Mucosa of descending colon (tissue), 3 donors: ENCODE measurements around the gene PBX1. TPM values are rescaled to one million over a fixed set of nuclear protein-coding genes. Genes with fewer than 3 reads are reported as not detected.

Source experiments
- ATAC-seq: fragments of 200-7000 bp; cut with Tn5 transposase; one replicate; pipeline ENCODE4 v1.9.1; 2020; ENCODE audit warnings: mild to moderate bottlenecking, moderate library complexity
- DNase-seq, 3 donors: peaks; one replicate each; pipeline ENCODE4 v3.0.0-alpha.2; 2020
- H3K36me3 ChIP-seq: fragments of 200-600 bp; one replicate; pipeline ENCODE4 v1.8.0; 2021; ENCODE audit warnings: low read depth, mild to moderate bottlenecking
- H3K4me1 ChIP-seq: fragments of 200-600 bp; one replicate; pipeline ENCODE4 v1.8.0; 2021; ENCODE audit warnings: low read depth, mild to moderate bottlenecking
- H3K4me3 ChIP-seq: fragments of 200-600 bp; one replicate; pipeline ENCODE4 v1.8.0; 2021; ENCODE audit warnings: mild to moderate bottlenecking
- H3K9me3 ChIP-seq: fragments of 200-600 bp; one replicate; pipeline ENCODE4 v1.8.0; 2021; ENCODE audit warnings: mild to moderate bottlenecking
- intact Hi-C, 2 donors: fragments of 100-400 bp; cut with DNase I in 1 of 2; cut with micrococcal nuclease in 1 of 2; formaldehyde crosslinking; loops; one replicate each; pipeline versions ENCODE4 v1.11.0 to v1.11.1; 2022; cut with DNase I, micrococcal nuclease
- total RNA-seq, 3 donors: library from RNA; stranded (reverse); fragmentation: NEBNext Ultra II Directional in 2 of 3; extraction: Animal tissue kit (Norgen Biotek cat#: 25700) in 2 of 3; gene quantifications; one replicate each; pipeline versions ENCODE4 v1.2.1 to v1.2.4, GENCODE V29; 2021 to 2023
- TF ChIP-seq, protein P1 (sequence below): fragments of 200-600 bp; IDR thresholded peaks from one replicate; pipeline ENCODE4 v1.8.0; 2022; ENCODE audit warnings: antibody characterized with exemption, mild to moderate bottlenecking
- donor health status: DM: no; HTN: no; CAD: no; lungs with moderate emphysema.
- donor health status: DM: no; HTN: no; CAD: no.
- donor health status: DM: no; HTN: yes; CAD: no.

PBX1 gene
- total RNA-seq, 3 donors from 2014 or later, result 52.6 to 182 (median 82.8) TPM

DNA sequence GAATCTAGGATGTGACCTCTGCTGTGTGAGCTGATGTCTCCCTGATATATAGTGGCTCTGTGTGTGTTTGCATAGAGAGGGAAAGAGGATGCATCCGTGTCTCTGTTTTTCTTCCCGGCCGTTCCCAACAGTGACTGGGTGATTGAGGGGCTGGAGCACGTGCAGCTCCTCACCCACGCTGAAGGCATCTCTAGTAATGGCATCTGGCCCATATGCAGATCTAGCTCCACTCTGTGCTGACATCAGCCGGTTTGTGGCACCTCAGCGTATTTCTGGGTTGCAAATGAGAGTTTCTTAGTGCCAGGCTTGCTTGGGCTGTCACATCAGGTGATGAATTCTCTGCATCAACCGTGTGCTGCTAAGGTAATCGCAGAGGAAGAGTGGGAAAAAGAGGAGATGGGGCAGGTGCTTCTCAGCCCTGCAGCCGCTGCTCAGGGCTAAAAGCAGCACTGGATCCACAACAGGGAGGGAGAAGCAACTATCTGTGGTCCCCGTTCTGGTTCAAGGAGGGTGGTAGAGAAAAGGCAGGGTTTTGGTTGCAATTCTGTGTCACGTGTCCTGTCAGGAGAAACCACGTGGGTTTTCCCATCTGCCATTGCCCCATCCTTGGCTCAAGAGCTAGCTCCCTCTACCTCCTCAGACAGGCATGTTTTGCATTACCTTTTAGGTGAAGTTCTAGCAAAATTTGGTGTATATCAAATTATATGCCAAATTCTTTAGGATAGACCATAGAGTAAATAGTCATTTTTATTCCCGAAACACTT lies 282.9 kb downstream of the PBX1 start:
- H3K4me3 ChIP-seq, result no peak overlapping the region
- DNase-seq, result no peak
- no peak for ATAC-seq
- no peaks in the 10 kb centered on the region for H3K9me3 ChIP-seq
- H3K4me1 ChIP-seq, result no peaks in the 10 kb centered on the region
- TF ChIP-seq, protein P1, sequence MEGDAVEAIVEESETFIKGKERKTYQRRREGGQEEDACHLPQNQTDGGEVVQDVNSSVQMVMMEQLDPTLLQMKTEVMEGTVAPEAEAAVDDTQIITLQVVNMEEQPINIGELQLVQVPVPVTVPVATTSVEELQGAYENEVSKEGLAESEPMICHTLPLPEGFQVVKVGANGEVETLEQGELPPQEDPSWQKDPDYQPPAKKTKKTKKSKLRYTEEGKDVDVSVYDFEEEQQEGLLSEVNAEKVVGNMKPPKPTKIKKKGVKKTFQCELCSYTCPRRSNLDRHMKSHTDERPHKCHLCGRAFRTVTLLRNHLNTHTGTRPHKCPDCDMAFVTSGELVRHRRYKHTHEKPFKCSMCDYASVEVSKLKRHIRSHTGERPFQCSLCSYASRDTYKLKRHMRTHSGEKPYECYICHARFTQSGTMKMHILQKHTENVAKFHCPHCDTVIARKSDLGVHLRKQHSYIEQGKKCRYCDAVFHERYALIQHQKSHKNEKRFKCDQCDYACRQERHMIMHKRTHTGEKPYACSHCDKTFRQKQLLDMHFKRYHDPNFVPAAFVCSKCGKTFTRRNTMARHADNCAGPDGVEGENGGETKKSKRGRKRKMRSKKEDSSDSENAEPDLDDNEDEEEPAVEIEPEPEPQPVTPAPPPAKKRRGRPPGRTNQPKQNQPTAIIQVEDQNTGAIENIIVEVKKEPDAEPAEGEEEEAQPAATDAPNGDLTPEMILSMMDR, result no peak
- intact Hi-C loops, result no loop called here
- no peaks in the 10 kb centered on the region for H3K36me3 ChIP-seq

DNA sequence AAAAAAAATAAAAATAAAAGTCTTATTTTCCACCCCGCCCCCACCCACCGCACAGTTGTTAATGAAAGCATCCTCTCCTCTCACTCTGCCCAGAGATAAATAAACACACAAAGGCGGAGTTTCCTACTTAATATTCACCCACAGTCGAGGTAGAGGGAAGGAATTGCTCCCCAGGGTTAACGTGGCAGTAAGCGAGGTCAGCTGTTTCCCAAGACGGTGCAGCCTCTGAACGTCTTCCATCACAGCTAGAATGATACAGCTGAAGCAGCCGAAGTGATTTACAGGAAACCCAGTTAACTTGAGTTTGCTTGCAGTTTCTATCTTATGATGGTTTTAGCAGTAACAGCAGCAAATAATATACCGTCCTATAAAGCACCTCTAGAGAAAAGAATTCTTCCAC lies 283.9 kb downstream of the PBX1 start:
- H3K36me3 ChIP-seq, result no peaks in the 10 kb centered on the region
- ATAC-seq, result no peak
- intact Hi-C loops, result no loop called here

DNA sequence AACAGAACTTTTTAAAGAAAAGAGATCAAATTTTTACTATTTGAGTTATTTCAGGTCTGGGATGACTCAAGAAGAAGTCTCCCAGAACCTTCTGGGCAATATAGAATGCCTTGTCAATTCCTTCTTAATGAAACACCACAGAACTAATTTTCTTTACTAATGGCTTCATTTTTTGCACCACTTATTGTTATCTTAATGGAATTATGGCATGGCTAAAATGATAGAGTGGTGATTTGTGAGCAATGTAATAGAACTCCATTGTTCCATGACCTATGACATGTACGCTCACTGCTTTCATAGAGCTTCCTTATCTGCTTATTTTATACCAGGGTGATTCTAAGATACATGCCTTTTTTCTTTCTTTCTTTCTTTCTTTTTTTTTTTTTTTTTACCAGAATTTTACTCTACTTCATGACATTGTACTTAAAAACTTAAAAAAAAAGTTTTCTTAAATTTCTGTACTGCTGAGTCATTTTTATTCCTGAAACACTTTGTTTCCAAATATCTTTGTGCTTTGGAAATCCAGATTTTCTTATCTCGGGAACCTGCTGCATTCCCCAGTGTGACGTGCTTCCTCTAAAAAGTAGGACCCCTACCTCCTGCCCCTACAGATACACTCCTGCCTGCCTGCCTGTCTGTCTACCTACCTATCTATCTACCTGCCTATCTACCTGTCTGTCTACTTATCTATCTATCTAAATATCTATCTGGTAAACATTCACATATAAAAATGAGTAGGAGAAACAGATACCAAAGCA lies 284.9 kb downstream of the PBX1 start:
- intact Hi-C loops, result no loop called here
- no peak for DNase-seq
- ATAC-seq, result no peak
- H3K4me1 ChIP-seq, result no peaks in the 10 kb centered on the region
- H3K36me3 ChIP-seq, result no peaks in the 10 kb centered on the region
- TF ChIP-seq, protein P1, result no peak
- H3K9me3 ChIP-seq, result no peaks in the 10 kb centered on the region
- no peak overlapping the region for H3K4me3 ChIP-seq

More for the DNA sequence above, 283.9 kb downstream of the PBX1 start:
- Histone ChIP-seq H3K9me3 (no peaks in the 10 kb centered on the region), H3K4me1 (no peaks in the 10 kb centered on the region), H3K4me3 (no peak overlapping the region)
- DNase-seq, result no peak
- TF ChIP-seq, protein P1, result no peak

GRCh38 chr1:164846731-164847691 lies 288.0 kb downstream of the PBX1 start:
- intact Hi-C loops, result no loop called here
- no peaks in the 10 kb centered on the region for H3K4me1 ChIP-seq
- TF ChIP-seq, protein P1, result no peak
- H3K36me3 ChIP-seq, result no peaks in the 10 kb centered on the region
- no peaks in the 10 kb centered on the region for H3K9me3 ChIP-seq
- DNase-seq, result no peak
- H3K4me3 ChIP-seq, result no peak overlapping the region
- no peak for ATAC-seq

DNA sequence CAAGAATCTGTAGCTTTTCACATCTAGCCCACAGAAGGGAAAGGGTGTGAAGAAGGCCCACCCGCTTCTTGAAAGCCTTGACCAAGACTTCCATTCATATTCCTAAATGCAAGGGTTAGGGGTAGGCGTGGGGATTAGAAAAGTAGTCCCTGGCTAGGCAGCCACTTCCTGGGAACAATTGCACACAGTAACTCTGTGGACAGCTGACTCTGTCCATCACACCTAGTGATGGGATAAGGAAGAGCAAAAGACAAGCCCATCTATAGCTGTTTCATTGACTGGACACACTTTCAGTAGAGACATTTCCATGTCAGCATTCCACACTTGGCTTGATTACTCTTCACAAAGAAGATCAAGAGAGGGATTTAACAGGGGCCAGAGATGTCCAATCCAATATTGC lies 294.2 kb downstream of the PBX1 start:
- no peaks in the 10 kb centered on the region for H3K4me1 ChIP-seq
- no peaks in the 10 kb centered on the region for H3K9me3 ChIP-seq
- TF ChIP-seq, protein P1, result no peak
- intact Hi-C loops, result no loop called here
- no peaks in the 10 kb centered on the region for H3K36me3 ChIP-seq
- H3K4me3 ChIP-seq, result no peak overlapping the region
- DNase-seq (no peak), ATAC-seq (no peak)
